Measurements from ENCODE around the gene ACSBG1.
A peak's percentile ranks its signal among the peaks of the same experiment; 100 is the strongest.

Gene ACSBG1

DNA sequence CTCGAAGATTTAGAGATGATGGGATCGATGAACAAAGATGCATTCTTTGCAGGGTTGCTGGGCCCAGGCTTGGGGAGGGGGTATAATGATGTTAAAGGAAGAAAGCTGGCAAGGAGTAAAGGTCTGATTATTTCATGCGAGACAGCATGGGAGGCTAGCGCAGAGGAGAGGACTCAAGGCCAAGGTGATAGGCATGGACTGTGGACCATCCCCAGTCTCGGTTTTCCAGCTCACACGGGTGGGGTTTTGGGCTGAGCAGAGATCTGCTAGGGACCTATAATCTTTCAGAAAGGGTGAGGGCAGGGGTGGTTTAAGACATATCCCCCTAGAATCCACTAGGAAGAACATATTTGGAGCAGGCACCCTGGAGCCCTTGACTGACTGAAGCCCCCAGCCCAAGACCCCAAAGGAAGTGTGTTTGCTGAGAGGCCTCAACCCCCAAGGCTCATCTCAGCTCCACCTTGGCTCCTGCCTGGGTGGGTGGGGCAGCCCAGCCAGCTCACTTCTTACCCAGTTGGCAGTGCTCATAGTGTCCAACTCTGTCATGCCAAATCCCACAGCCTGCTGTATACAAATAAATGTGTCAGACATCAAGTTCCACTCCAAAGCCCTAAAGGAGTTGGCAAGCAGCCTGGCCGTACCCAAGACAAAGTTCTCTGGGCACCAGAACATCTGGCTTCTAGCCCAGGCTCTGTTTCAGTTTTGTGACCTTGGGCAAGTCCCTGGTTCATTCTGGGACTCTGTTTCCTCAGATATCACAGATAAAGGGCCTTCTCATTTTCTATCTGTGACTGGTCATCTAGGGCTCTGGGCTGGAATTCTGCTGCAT lies 17.9 kb downstream of the ACSBG1 start:
- no peak for DNase-seq

DNA sequence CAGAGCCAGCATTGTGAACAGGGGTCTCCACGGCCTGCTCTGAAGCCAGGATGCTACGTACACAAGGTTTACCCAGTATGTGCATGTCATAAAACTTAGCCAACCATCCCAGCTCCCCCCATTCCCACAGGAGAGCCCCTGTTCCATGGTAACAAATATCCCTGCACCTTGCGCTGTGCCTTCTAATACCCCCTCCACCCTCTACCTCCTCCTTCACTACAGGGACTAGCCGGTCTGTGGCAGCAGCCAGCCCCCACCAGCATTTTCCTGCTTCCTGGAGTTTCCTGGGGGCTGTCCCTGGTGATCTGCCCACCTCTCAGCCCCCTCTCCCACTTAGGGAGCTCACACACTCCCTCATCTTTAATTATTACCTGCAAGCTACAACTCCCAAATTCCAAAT lies 20.4 kb downstream of the ACSBG1 start:
- no peak for DNase-seq

GRCh38 chr15:78213425-78213750 lies 21.0 kb downstream of the ACSBG1 start:
- no peak for DNase-seq

DNA sequence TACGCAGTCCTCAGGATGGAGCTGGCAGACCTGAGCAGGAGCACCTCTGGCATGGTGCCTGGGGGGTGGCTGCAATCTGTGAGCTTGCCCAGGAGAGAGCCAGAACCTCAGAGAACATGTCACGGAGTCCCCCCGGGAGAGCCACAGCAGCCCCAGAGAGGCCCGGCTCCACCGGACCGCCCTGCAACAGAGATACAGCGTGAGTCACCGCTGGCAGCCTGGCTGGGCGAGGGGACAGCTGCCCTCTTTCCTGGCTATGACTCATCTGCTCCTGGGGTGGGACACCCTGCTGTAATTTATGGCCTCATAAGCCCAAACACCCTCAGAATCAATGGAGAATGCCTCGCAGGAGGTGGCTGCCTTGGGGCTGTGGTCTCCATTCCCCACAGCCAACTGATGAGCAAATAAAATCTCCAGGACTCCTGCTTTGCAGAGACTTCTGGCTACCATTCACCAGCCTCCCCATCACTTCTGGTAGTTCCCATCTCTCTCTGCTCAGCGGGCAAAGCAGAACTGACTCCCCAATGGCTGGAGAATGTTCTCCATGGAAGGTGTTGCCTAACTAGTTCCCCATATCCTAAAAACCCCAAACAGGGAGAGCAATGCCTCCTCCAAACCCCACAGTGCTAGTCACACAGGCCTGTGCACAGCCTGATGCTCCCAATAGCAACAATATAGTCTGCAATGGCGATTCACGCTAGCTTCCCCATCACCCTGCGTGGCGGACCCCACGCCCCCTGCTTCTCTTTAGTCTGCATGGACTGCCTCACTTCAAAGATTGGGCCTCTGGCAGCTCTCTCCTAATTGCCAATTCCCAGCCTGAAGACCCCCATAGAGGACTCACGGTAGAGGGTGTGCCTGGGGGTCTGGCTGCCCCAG lies 21.6 kb downstream of the ACSBG1 start:
- peak; percentile 28 for DNase-seq

GRCh38 chr15:78212008-78212407 lies 22.4 kb downstream of the ACSBG1 start:
- no peak for DNase-seq

DNA sequence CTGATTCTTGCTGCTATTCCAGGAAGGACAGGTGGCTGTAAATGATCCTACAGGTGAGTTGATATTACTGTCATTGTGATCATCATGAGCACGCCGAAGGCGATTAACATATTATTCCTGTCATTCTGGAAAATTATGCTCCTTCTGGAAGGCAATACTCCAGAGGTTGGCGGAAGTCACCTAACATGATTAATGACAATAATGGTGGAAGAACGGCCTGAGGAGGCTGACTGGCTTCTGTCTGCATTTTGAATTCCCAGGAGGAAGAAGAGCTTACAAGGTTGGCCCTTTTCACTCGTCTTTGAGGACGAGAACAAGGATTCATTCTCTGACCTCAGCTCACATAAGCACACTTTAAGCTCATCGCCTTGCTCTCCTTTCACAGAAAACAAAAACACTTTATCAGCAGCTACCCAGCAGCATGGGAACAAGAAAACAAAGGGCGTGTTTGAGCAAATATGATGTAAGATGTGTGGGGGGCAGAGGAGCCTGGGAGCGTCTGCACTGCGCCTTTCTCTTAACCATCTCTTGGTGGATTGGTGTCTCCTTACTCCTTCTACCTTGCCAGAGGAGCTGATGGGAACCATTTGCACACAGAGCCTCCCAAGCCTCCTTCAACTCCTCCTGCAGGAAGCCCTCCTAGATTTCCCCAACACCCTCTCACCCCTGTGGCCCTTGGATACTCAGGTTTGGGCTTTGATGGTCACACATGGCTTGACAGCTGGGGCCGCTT lies 23.0 kb downstream of the ACSBG1 start:
- DNase-seq = peak; percentile 4

- DNase-seq = no peak
Observed at GRCh38 chr15:78210349-78210717, 24.0 kb downstream of the ACSBG1 start.

DNA sequence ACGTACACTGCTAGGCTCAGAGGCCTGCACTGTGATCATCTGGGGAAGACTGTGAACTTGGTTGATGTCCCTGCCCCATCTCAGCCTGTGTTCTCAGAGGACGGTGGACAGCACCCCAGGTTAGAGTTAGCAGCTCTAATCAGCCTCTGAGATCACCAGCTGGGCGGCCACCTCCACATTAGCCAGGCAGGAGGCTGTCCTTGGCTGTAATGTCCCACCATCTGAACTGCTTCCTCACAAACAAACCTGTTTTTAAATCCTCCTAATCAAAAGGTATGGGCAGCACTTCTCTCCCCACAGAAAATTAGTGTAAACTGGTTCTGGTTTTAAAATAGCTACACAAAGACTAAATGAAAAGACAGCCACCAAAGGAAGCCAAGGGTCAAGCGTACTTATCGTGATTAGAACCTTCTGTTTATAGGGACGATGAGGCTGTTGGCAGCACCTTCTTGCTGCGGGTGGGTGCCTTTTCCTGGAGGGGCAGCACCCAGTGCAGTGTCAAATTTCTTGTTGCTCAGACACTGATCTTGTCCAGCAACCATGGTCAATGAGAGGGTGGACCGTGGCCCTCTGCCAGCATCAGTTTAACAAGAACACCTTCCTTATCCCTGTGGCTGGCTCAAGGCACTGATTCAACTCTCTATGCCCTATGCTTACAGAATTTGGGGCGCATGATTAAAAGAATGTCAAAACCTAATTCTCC lies 24.6 kb downstream of the ACSBG1 start:
- DNase-seq = no peak

DNA sequence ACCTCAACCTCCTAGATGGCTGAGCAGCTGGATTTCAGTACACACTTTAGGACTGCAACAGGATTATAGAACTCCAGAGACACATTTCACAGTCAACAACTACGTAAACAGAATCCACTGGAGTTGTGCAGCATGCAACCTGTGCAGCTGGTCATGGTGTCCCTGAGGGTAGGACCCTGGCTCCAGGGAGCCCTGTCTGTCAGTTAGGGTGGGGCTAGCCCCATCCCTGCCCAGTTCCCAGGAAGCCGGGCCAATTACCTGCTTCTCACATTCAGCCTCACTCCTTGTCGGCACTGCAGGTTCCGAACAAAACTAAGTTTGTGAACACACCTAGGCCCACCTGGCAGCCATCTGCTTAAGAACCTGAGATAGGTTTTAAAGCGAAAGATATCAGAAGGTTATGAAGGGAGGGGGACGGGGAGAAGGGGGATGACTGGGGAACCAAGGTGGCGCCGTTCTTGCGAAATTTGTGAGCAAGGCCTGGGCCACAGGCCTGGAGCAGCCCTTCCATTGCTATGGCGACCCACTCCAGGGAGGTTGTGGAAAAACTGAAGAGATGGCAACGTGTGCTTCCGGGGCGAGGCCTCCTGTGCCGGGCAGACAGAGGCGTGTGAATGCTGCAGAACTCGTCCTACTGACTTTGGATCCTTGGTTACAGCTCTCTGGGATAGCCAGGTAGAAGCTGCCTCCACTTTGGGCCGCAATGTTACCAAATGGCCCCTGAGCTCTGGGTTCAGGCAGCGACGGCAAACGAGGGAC lies 25.3 kb downstream of the ACSBG1 start:
- DNase-seq = no peak

DNA sequence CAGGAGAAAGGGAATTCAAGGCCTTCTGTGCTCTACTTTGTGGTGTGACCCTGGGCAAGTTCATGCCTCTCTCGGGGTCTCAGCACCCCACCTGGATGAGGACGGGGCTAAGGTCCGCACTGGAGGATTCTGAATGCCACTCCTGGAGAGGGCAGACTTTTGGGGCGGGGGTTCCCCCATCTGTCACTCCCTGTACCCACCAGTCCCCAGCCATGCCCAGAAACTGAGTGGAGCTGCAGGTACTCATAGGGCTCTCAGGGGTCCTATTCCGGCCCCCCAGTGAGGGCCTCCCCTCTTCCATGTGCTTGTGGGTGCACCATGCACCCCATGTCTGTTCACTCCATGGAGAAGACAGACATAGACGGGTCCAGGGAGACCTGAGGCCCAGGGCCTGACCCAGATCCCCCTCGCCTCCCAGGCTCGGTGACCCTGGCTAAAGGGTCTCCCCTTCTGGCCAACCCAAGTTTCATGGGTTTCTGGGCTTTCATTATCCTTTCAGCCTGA lies 26.0 kb downstream of the ACSBG1 start:
- DNase-seq = no peak

- no peak for DNase-seq
Observed at GRCh38 chr15:78207641-78208340, 26.6 kb downstream of the ACSBG1 start.

GRCh38 chr15:78207110-78207458 lies 27.3 kb downstream of the ACSBG1 start:
- DNase-seq = no peak

- no peak for DNase-seq
Observed at GRCh38 chr15:78206326-78207109, 27.8 kb downstream of the ACSBG1 start.

GRCh38 chr15:78205856-78206255 lies 28.5 kb downstream of the ACSBG1 start:
- DNase-seq = no peak

DNA sequence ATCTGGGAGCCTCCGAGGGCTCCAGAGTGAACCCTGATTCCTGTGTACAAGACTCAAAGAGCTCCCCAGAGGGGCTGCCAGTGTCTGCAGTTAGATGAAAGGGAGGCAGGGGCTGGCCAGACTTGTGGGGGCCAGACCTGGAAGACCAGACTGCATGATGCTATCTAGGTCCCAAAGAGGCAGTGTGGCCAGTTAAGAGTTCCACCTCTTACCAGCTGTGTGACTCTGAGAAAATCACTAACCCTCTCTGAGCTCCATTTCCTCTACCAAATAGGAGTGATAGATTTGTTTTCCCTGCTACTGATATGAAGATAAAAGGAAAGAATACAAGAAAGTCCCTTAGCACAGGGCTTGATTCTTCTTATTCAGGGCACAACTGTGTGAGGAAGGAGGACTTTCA lies 29.0 kb downstream of the ACSBG1 start:
- DNase-seq = no peak

GRCh38 chr15:78204351-78205309 lies 29.7 kb downstream of the ACSBG1 start:
- no peak for DNase-seq

GRCh38 chr15:78203346-78204225 lies 30.8 kb downstream of the ACSBG1 start:
- peak; percentile 51 for DNase-seq

All from OCI-M1 (cell line).